CMK (cell line): Measurements from ENCODE around the gene COL5A1.

ENCODE experiments used
- DNase-seq: peaks from one replicate; pipeline ENCODE4 v3.0.0-alpha.2; 2010; ENCODE audit warnings: low read depth

The COL5A1 gene

DNA sequence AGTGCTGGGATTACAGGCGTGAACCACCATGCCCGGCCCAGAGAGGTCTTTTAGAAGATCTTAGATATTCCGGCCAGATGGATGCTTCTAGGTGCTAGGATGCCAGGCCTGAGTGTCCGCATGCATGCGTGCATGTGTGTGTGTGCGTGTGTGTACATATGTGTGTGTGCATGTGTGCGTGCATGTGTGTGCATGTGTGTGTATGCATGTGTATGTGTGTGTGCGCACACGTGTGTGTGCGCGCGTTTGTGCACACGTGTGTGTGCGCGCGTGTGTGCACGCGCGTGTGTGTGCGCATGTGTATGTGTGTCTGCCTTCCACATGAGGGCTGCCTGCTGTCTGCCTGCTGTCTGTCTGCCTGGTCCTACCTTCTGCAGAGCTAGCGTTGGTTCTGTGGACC lies 151.0 kb downstream of the COL5A1 start:
- DNase-seq = no peak

DNA sequence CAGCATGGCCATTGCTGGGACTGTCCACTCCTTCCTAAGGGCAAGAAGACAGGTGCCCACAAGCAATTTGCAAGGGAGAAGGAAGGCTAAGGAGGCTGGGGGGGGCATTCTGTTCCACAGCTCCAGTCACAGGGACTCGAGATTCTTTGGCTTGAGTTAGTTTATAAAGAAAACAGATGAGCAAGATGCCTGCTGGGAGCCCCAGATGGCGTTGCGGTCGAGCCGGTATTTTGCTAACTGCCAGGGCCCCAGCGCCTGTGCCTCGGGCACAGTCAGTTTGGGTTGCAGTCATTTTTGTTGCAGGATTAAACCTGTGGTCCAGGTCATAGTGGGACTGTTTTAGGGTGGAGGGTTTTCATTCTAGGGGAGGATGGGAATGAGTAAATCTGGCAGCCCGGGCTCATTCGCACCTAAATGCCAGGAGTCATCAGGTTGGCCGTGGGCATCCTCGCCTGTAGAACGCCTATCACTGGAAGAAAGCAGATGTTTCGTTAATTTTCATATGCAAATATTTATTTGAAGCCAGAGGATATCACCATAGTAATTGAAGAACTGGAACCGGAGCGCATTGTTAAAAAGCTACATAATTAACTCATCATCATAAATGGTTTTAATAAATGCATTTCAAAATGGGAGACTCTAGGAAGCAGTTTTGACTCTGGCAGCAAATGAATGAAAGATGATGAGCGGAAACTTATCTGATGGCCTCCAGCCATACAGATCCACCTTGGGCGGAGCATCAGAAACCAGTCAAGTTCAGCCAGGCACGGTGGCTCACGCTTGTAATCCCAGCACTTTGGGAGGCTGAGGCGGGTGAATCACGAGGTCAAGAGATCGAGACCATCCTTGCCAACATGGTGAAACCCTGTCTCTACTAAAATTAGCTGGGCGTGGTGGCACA lies 151.9 kb downstream of the COL5A1 start:
- DNase-seq = no peak

DNA sequence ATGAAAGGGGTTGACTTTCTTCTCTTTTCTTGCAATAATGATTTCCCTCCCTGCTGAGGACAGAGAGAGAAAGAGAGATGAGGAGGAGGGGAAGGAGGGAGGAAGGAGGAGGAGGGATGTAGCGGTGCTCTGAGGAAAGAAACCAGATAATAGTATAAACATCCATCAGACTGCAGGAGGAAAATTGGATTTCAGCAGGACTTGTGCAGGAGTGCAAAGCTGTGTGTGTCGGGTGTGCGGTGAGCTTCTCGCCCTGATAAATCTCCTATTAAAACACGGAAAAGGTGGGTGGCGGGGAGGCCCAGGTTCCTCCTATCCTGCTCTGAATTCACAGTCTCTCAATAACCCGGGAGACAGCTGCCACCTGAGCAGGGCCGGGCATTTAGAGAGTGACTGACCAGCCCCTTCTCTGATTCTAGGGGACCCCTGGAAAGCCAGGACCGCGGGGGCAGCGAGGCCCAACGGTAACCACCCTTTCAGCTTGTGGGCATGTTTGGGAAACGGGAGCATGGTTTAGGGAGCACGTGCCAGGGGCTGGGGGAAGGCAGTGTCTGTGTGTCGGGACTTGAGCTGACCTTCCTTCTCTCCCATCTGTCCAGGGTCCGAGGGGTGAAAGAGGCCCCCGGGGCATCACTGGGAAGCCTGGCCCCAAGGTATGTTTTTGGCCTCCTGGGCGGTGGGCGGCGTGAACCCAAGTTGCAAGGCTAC lies 153.2 kb downstream of the COL5A1 start:
- no peak for DNase-seq

DNA sequence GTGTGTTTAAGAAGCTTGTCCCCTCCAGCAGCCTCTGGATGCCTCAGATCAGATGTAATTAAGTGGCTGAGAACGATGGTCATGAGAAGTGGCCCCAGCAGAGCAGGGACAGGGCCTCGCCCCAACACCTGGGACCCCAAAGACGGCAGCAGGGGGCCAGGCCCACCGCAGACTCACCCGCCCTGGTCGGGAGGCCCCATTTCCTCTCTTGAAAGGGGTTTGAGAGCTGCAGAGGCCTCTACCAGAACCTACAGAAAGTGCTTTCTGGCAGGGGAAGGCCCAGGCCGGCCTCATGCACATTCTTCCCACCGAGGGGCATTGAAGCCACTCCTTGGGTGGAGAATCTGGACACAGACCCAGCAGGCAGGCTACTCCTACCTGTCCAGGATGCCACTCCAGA lies 153.8 kb downstream of the COL5A1 start:
- no peak for DNase-seq

DNA sequence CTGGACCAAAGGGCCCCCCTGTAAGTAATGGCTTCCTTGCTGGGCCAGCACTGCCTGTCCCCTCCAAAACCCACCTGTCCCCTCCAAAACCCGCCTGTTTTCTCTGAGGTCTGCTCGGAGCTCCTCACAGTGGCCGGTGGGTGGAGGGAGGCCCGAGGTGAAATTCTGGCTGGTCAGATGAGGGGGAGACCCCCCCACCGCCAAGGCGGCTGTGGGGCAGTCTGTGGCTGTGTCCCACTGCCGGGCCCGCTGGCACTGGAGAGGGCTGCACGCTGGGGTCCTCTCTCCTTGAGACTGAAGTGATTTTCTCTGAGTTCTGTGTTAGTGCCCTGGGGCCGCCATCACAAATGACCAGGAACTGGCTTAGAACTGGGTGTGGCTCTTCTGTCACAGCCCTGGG lies 155.3 kb downstream of the COL5A1 start:
- no peak for DNase-seq

DNA sequence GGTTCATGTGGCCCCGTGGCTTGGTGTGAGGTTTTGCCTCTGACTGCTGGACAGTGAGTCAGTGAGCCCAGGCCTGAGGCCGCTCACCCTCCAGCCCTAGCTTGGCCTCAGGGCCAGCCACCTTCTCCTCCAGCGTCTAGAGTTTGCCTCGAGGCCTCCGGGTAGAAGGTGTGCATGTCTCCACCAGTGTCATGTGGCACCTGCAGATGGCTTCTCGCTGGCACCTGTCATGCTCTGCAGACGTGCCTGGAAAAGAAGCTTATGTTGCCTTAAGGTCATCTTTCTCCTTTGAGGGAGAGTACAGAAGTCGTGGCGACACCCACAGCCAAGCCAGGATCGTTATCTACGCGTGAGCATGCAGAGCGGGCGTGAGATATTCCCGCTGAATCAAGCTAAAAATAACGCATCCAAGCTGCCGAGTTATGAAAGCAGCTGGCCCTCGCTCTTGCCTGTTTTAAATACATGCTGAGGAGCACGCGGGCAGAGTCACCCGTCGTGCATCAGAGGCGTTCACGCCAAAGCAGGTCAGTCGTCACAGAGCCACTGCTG lies 159.3 kb downstream of the COL5A1 start:
- no peak for DNase-seq

DNA sequence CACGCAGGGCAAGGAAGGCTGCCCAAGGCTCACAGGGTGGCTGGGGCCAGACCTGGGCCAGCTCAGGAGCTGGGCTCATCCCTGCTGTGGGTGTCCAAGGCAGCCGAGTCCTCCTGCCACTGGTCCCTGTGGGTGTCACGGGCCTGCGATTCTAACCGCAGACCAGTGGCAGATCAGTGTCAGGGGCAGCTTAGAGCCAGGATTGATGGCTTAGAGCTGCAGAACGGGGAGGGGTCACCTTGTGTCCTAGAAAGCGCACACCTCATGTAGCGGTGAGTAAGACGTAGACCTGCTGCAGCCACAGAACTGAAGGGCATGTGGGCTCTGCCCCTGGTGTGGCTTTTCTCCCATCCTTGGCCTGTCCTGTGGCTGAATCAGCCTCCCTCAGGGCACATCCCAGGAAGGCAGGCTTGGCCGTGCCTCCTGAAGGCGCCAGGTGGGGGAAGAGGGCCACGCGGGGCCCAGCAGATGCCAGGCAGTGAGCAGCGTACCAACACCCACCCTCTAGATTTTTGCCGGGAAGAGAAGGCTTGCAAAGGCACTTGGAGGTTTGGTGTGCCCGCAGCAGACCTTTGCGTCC lies 160.7 kb downstream of the COL5A1 start:
- no peak for DNase-seq

DNA sequence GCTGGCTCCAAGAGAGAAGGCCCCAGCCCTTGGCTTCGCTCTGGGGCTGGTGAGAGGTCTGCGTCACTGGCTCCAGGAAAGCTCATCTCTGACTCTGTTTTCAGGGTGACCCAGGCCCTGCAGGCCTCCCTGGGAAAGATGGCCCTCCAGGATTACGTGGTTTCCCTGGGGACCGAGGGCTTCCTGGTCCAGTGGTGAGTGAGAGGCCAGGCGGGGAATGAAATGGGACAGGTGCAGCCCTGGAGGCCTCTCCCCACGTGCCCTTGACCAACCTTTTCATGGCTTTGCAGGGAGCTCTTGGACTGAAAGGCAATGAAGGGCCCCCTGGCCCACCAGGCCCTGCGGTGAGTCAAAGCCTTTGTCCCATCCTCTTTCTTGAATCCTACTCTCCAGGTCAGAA lies 163.3 kb downstream of the COL5A1 start:
- no peak for DNase-seq

DNA sequence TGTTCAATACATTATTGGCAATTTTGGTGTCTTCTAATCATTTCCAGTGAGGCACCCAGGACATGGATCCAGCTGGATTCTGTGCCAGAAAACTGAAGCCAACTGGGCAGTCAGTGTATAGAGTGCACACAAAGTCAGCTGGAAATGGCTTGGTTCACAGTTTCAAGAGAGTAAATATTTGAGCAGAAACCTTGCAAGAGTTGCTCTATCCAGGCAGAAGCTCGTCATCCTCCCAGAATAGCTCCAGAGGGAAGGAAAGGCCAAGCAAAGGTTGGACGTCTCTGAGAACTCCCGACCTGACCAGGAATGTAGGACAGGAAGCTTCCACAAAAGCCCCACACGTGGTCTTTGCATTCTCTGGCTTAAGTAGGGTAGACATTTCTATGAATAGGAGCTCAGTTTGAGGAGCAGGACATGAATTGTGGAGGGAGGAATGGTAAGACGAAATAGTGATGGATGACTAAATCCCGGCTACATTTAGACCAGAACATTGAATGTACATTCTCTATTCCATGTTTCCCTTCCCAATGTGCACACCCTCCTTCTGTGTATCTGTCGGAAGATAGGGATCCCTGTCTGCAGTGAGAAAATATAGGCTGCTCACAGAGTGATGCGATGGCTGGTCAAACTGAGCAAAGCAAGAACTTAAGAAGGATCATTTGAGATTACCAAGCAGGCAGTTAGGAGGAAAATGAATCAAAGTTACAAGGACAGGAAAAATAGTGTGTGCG lies 166.3 kb downstream of the COL5A1 start:
- DNase-seq = no peak

DNA sequence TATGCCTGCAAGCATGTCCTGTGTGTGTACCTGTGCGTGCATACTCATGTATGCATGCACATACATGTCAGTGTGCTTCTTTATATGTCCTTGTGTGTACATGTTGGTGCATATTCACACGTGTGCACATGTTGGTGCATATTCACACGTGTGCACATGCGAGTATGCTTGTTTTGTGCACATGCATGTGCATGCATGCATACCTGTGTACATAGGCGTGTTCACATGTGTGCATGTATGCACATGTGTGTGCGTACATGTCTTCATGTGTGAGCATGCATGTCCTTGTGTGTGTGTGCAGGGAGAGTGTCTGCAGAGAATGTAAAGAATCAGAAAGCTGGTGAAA lies 166.8 kb downstream of the COL5A1 start:
- DNase-seq = no peak

DNA sequence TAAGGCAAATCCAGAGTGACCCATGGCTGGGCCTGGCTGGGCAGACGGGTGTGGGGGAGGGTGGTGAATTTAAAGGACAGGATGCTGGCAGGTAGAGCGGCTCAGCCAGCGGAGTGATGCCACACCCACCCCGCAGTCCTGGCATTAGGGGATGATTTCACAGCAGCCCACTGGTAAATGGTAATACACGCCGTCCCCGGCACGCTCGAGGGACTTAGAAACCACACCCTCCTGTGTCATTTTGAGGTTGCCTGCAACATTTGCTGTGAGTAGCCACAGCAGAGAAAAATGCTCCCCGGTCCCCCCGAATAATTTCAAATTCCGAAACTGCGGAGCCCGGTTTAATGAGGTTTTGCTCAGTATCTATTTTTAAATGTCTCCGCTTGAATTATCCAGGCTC lies 167.7 kb downstream of the COL5A1 start:
- no peak for DNase-seq

DNA sequence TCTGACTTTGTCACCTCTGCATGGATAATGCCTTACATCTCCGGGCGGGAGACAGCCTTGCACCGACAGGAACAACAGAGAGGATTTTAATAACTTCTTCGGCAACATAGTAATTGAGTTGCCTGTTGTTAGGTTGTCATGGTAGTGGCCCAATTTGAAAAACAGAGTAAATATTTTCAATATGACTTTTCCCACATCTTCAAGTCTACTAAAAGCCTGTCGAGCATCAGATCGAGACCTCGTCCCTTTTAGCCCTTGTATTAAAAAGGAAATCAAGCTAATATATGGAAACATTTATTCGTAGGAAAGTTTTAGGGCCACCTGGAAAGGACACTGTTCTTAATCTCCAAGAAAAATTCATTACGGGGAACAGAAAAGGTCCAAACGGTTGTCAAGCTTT lies 168.2 kb downstream of the COL5A1 start:
- no peak for DNase-seq

DNA sequence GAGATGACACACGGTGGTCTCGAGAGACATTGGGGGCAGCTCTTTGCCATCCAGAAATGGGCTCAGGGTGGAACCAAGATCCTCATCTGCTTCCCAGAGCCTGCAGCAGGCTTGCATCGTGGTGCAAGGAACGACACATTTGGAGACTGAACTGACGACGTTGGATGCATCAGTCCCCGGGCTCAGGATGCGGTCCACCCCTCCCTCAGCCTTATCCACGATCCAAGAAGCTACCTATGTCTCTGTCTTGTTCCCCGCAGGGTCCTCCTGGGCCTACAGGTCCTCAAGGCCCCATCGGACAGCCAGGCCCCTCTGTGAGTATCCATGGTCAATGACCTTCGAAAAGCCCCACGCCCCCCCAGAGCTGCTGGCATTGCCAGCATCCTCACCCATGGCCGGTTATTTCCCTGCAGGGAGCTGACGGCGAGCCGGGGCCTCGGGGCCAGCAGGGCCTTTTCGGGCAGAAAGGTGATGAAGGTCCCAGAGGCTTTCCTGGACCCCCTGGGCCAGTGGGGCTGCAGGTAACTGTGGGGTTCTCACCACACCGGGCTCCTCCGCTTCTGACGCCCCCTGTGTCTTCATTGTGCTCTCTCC lies 169.6 kb downstream of the COL5A1 start:
- no peak for DNase-seq

DNA sequence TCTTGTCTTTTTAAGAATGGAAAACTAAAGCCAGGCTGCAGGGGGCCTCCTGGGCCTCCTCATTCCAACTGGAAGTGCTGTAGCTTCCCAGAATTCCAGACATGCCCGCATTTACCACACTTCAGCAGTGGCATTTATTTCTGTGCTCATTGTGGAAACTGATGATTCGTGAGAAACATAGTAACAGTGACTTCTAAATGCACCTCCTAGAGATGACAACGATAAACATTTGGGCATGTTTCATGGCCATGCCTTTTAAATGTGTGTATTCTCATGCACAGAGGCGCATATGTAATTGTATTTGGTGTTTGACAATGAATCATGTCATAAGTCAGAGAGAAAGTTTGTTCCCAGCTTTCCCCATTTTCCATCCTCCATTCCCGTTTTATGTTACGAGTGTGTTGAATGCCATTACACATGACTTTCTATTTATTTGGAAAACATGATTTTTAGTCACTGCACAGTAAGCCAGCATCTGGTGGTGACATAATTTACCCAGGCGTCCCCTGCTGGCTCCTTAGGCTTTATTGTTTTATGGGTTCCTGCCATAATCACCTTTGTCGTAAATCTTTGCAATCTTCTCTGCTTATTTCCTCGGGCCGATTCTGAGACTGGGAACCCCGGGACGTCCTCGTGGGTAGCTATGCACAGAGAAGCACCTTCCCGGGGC lies 170.2 kb downstream of the COL5A1 start:
- DNase-seq = no peak

DNA sequence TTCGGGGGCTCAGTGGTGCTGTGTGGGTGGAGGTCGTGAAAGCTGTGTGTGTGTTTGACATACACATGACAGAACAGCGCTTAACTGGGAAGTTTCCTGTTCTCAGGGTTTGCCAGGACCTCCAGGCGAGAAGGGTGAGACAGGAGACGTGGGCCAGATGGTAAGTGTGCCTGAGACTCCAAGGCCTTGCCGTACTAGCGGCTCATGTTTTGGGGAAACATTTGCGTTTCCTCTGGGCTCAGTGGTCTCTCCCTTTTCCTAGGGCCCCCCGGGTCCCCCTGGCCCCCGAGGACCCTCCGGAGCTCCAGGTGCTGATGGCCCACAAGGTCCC lies 170.7 kb downstream of the COL5A1 start:
- DNase-seq = no peak

DNA sequence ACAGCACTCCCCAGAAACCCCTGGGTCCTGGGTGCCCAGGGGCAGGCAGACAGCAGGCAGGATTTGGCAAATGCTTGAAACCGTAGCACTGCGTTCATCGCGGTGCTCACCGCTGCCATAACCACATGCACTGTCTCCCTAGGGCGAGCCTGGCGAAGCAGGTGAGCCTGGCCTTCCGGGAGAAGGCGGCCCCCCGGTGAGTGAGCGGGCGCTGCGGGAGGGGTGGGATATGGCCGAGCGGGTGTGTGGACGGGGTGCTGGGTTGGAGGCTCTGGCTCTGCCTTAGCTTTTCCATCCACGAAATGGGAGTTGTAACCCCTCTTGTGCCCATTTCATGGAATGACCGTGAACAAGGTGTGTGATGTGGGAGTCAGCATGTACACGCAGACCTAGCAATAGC lies 172.2 kb downstream of the COL5A1 start:
- DNase-seq = no peak

DNA sequence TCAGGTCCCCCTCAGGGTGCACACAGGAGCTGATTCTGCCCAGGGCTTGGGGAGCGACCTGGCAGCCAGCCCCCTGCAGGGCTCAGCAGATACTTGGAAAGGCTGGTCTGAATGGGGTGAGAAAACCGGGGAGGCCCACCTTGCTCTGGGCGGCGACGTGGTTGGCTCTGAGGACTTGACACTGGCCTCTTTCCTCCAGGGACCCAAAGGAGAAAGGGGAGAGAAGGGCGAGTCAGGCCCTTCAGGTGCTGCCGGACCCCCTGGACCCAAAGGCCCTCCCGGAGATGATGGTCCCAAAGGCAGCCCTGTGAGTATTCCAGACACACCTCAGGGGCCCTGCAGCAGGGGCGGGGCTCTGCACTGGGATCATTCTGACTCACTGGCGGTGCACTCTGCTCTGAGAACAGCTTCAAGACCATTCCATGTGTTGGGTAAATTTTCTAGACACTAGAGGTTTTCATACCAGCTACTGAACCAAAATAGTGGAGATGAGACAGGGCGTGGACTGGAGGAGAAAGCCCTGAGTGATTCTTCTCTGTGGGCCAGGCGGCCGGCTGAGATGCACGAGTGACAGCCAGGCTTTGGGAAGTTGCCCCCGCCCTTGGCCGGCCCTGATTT lies 173.1 kb downstream of the COL5A1 start:
- no peak for DNase-seq

DNA sequence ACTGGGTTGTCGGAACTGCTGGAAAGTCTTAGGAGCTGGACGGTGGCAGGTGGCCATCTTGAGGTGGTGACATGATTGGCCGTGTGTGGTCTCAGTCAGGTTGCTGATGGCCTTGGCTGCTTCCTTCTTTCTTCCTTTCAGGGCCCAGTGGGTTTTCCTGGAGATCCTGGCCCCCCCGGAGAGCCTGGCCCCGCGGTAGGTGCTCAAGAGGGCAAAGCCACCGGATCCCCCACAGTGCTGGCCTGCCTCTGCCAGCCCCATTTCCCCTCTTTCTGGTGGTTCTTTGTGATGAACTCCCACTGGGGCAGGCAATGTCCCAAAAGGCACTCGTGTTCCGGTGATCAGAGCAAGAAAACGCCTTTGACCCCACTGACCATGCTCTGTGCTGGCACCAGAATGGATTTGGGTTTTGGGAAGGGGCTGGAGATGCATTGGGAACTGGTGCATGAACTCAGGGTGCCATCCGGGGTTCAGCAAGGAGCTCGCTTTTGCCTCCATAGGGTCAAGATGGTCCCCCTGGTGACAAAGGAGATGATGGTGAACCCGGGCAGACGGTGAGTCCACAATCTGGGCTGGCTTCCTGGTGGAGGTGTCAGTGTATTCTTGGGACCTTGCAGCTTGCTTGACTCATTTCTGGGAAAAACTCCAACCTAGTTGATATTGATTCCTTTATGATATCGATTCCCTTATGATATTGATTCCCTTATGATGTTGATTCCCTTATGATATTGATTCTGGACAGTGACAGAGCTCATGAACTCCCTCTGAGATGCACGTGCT lies 174.0 kb downstream of the COL5A1 start:
- no peak for DNase-seq

DNA sequence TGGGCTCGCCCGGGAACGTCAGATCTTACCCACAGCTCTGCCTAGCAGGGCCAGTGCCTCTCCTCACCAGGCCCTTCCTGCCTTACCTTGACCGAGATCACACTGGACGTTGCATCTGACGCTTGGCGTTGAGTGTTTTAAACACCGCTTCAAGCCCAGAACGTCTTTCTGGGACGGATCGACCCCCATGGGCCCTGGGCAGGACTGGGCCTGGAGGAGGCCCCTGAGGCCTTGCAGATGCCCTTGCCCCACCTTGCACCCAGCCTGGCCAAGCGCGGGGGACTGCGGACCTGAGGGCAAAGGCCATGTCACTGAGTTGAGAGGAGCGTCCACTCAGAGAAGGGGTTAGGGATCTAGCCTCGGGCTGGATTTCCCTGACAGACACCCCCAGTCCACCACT lies 174.7 kb downstream of the COL5A1 start:
- no peak for DNase-seq

DNA sequence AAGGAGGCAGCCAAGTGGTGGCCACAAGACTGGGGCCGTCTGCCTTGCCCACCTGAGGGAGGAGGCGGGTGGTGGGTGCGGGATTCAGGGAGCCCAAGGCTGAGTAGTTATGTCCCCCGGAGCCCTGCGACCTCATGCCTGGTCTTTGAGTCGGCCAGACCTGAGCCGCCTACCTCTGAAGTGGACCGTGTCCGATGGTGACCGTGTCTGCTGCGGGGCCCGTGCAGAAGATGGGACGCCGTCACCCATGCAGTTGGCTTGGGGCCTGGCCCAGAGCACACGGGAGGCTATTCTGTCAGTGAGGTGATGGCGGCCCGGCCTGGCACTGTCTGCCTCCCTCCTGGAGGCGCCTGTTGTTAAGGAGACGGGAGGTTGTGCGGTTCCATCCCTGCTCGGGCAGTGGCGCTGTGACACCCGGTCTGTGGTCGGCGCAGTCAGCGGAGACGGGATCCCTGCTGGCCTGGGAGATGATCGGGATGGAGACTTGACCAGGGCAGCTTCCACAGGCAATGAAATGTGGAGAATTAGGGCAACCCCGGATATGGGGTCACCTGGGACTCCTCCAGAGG lies 176.5 kb downstream of the COL5A1 start:
- no peak for DNase-seq
